DND-41 (cell line): Measurements from ENCODE around the gene MALL.

Source experiments
- EZH2 ChIP-seq: IDR thresholded peaks from 3 replicates; pipeline ENCODE4 v1.6.1; 2012; ENCODE audit warnings: borderline replicate concordance, low read depth, mild to moderate bottlenecking, moderate library complexity, low read length, inconsistent platforms; ENCODE audit not compliant: severe bottlenecking
- TF ChIP-seq, protein P1 (sequence below): IDR thresholded peaks from 2 replicates; pipeline ENCODE4 v1.5.1; 2012; ENCODE audit warnings: borderline replicate concordance, low read length, moderate library complexity, mild to moderate bottlenecking; ENCODE audit not compliant: poor library complexity, severe bottlenecking; ENCODE audit errors: extremely low read depth

DNA sequence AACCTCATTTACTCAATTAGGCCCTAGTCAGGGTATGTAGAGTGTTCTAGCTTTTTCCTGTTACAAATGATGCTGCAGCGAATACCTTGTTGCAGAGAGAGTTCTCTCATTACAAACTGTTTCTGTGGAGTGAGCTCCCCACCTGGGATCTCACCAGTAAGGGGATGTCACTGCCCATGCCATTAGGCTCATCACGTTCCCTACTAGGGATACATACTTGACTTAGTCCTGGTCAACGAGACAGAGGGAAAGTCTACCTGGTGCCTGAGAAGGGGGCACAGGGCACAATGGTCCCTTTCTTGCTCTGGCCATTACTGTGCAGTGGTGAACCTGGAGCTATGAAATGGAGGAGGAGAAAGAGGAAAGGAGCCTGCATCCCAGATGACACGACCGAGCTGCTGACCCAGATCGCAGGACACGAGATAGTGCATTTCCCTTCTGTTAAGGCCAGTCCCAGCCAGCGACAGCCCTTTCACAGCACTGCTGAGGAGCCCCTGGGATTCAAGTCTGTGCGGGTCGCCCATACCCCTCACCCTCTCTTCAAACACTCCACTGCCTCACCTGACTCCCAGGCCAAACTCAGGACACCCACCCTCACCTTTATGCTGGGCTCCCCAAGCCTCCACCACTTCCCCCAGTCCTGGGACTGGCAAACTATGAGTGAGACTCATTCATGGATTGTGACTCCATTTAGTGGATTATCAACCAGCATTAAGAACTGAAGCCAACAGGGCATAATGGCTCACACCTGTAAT, 16.0 kb downstream of the MALL start:
- TF ChIP-seq, protein P1, sequence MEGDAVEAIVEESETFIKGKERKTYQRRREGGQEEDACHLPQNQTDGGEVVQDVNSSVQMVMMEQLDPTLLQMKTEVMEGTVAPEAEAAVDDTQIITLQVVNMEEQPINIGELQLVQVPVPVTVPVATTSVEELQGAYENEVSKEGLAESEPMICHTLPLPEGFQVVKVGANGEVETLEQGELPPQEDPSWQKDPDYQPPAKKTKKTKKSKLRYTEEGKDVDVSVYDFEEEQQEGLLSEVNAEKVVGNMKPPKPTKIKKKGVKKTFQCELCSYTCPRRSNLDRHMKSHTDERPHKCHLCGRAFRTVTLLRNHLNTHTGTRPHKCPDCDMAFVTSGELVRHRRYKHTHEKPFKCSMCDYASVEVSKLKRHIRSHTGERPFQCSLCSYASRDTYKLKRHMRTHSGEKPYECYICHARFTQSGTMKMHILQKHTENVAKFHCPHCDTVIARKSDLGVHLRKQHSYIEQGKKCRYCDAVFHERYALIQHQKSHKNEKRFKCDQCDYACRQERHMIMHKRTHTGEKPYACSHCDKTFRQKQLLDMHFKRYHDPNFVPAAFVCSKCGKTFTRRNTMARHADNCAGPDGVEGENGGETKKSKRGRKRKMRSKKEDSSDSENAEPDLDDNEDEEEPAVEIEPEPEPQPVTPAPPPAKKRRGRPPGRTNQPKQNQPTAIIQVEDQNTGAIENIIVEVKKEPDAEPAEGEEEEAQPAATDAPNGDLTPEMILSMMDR: no peak
- TF ChIP-seq EZH2: no peak
